NCI-H2171 (cell line): ENCODE measurements around the gene IKBKG.
"Not testable (repeated sequence)": the region's sequence is repeated elsewhere in the genome, so short reads cannot be mapped to it uniquely, and the experiment has no call there.

Experiments
- DNase-seq: peaks from one replicate; lab custom pipeline; 2025; lab: John Stamatoyannopoulos, UW

Gene IKBKG

GRCh38 chrX:154526901-154527675 is 20.3 kb upstream of the IKBKG start:
- DNase-seq = no peak

GRCh38 chrX:154529206-154529612 is 18.2 kb upstream of the IKBKG start:
- DNase-seq = no peak

- DNase-seq = no peak
These were observed 17.1 kb upstream of the IKBKG start for GRCh38 chrX:154530286-154530685.

- DNase-seq = no peak
These were observed 15.8 kb upstream of the IKBKG start for GRCh38 chrX:154531626-154532025.

GRCh38 chrX:154532690-154533089 is 14.7 kb upstream of the IKBKG start:
- DNase-seq = no peak

GRCh38 chrX:154534526-154535322 is 12.7 kb upstream of the IKBKG start:
- peak; percentile 64 for DNase-seq

- DNase-seq = no peak
These were observed 11.5 kb upstream of the IKBKG start for GRCh38 chrX:154535892-154536291.

- DNase-seq = no peak
These were observed 8.3 kb upstream of the IKBKG start for GRCh38 chrX:154539077-154539476.

GRCh38 chrX:154540365-154540764 is 7.1 kb upstream of the IKBKG start:
- not testable (repeated sequence) for DNase-seq

GRCh38 chrX:154540897-154541535 is 6.4 kb upstream of the IKBKG start:
- DNase-seq = no peak

GRCh38 chrX:154541589-154541895 is 5.9 kb upstream of the IKBKG start:
- DNase-seq = no peak

GRCh38 chrX:154541896-154542722 is 5.3 kb upstream of the IKBKG start:
- no peak for DNase-seq

GRCh38 chrX:154542723-154543424 is 4.5 kb upstream of the IKBKG start:
- DNase-seq = no peak

- DNase-seq = no peak
These were observed 1.6 kb upstream of the IKBKG start for GRCh38 chrX:154545673-154546274.

- peak; percentile 54 for DNase-seq
These were observed 821 bp upstream of the IKBKG start, which contains the start of gene G6PD for GRCh38 chrX:154546354-154547244. Gene G6PD, minus strand, starts transcription at chrX:154546846. Its CDS starts 691 bp downstream, at chrX:154546155.

- no peak for DNase-seq
These were observed 552 bp downstream of the IKBKG start for GRCh38 chrX:154548028-154548316.

- no peak for DNase-seq
These were observed 2.3 kb downstream of the IKBKG start for GRCh38 chrX:154549766-154550165.

- not testable (repeated sequence) for DNase-seq
These were observed 4.8 kb downstream of the IKBKG start for GRCh38 chrX:154552112-154552806.

- not testable (repeated sequence) for DNase-seq
These were observed 10.8 kb downstream of the IKBKG start for GRCh38 chrX:154558060-154558690.
